Measurements from ENCODE around the gene KRT31.
"Not testable (repeated sequence)": the region's sequence is repeated elsewhere in the genome, so short reads cannot be mapped to it uniquely, and the experiment has no call there.

The KRT31 gene

DNA sequence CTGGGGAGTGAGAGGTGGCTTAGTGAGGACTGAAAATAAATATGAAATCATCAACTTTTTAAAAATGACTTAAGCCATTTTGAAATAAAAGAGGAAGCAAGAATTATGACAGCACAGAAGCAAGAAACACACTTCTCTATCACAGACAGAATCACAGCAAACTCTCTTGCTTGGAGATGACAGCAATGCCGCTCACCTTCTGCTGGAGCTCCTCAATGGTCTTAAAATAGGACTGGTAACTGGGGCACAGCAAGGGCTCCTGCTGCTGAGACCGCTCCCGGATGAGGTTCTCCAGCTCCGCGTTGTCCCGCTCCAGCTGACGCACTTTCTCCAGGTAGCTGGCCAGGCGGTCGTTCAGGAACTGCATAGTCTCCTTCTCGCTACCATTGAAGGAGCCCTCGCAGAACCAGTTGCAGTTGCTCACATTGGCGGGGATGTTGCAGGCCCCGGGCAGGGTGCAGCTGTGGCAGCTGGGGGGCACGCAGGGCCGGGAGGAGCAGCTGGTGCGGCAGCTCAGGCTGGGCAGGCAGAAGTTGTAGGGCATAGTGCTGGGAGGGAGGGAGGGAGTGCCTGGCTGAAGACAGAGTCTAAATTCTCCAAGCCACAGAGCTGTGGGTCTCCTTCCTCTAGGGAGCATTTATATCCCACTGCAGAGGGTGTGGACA, at the start of gene KRT31:
TSS of gene KRT31 (minus strand) at position 613 of the 665 bp plus-strand sequence. CDS start at position 544, 69 bp downstream.
- no peak for DNase-seq

GRCh38 chr17:41446806-41447205, 49.4 kb upstream of the KRT31 start:
- no peak for DNase-seq

DNA sequence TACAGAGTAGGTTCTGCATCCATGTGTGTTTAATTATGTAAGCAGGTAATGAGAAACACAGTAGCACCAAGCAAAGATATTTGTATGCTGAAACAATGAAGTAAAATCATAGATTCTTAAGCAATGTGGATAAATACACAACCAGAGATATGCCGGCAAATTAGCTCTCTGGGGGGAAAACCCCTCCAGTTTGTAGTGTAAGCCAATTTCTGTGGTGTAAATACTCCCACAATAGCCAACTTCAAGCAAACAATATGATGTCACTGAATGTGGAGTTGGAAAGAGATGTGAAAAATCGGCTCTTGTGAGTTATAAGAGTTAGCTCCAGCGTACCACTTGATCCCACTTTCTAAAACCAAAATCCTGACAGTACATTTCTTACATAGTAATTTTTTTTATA, 47.2 kb upstream of the KRT31 start:
- no peak for DNase-seq

DNA sequence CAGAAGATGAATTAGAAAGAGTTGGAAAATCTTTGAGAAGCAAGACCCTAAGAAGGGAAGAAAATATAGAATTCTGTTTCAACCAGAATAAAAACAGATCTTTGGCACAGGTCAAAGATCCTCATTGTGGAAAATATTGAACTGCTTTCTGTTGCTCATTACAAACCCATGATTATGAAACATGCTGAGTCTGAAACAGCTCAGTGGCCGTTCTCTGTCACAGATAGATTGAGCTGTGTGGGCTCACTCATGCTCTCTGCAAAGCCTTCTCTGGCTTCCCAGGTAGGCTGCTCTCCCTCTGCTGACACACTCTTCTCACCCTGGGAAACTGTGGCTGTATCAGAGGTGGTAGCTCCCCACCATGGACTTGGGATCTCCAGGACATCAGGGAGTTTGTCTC, 46.8 kb upstream of the KRT31 start:
- no peak for DNase-seq

DNA sequence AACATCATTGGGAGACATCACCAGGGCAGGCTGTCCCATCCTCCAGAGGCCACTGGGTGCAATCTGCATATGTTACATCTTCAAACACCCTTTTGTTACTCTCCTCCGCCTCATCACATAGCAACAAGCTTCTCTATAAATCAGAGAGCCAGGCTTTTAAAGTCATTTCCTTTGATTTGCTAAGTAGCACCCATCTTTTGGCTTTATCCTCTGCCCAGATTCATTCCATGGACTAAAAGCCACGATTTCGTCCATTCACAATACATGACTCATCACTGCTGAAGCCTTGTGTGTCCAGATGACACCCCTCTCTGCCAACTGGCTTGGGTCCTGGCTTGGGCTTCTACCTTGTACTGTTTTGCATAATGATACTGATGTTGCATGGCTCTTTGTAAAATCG, 45.3 kb upstream of the KRT31 start:
- DNase-seq = no peak

- no peak for DNase-seq
These were observed 43.2 kb upstream of the KRT31 start, which contains the start of gene KRT38 for GRCh38 chr17:41440531-41441033. Gene KRT38, minus strand, starts transcription at chr17:41440983. Its CDS starts 62 bp downstream, at chr17:41440921.

GRCh38 chr17:41439375-41439774, 42.0 kb upstream of the KRT31 start:
- DNase-seq = no peak

DNA sequence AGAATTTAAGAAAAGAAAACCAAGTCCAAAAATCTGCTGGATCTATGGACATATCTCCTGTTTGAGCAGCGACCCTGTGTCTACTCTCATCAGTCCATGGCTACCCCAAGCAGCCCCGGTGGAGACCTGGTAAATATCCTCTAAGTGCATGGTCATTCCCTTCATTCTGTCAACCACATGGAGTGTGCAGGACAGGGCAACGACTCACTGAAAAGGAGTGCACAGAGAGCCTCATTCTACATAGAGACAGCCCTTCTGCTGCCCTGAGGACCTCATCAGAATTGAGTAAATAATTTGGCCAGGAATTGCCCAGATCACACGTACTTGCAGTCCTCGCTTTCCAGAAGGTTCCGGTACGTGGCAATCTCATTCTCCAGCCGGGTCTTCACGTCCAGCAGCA, 40.4 kb upstream of the KRT31 start:
- no peak for DNase-seq

- DNase-seq = no peak
These were observed 39.8 kb upstream of the KRT31 start for GRCh38 chr17:41437254-41437653.

DNA sequence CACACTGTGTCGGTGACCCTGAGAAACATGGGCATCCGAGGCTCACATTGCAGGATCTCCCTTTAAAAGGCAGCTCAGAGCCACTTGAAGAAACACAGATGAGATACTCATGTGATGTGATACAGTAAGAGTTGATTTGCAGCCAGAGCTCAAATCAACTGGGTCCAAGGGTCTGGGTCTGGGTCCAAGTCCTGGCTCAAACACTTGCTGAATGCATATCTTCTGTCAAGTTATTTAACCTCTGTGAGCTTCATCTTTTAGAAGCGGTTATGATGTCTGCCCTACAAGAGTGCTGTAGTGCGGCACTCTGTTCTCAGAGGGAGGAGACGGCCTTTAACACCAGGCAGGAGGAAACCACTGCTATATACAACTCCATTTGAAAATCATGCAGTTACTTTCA, 37.0 kb upstream of the KRT31 start:
- DNase-seq = no peak

GRCh38 chr17:41434005-41434404, 36.6 kb upstream of the KRT31 start:
- DNase-seq = peak; percentile 96

GRCh38 chr17:41433586-41433985, 36.2 kb upstream of the KRT31 start:
- DNase-seq = peak; percentile 84

DNA sequence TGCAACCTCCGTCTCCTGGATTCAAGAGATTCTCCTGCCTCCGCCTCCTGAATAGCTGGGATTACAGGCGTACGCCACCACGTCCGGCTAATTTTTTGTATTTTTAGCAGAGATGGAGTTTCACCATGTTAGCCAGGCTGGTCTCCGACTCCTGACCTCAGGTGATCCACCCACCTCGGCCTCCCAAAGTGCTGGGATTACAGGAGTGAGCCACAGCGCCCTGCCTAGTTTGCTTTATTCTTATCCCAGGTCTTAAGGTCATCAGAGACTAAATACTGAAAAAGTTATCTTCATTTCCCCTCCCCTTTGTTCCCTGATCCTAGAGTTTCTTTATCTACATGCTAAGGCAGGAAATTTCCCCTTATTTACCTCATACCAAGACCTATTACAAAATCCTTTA, 33.0 kb upstream of the KRT31 start:
- not testable (repeated sequence) for DNase-seq

GRCh38 chr17:41429667-41430066, 32.3 kb upstream of the KRT31 start:
- no peak for DNase-seq

DNA sequence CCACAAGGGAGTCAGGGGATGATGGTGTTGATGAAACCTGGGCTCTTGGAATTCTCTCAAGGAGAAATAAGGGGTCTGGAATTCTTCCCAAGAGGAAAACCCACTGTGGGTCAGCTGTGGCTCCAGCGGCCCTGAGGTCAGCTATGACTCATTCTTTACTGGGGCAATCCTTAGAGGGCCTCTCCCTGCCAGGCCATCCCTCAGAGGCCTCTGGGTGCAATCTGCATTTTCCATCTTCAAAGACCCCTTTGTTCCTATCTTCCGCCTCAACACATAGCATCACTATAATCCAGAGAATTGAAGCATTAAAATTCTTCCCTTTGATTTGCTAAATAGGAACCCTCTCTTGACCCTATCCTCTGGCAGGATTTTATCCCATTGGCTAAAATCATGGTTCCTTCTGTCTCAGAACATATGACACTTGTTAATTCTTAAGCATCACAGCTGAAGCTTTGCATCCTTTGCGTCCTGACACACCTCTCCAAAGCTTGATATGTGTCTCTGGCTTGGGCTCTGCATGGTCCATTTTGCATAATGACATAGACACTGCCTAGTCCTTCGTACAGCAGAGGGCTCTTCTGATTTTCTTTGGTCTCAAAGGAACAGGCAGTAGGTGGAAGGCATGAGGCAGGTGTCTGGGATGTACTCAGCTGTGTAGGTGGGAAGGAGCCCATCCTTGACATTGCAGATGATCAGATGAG, 31.3 kb upstream of the KRT31 start:
- DNase-seq = no peak

GRCh38 chr17:41424111-41424635, 26.8 kb upstream of the KRT31 start, which contains the start of gene KRT37:
Gene KRT37, minus strand, starts transcription at chr17:41424585. Its CDS starts 62 bp downstream, at chr17:41424523.
- no peak for DNase-seq

DNA sequence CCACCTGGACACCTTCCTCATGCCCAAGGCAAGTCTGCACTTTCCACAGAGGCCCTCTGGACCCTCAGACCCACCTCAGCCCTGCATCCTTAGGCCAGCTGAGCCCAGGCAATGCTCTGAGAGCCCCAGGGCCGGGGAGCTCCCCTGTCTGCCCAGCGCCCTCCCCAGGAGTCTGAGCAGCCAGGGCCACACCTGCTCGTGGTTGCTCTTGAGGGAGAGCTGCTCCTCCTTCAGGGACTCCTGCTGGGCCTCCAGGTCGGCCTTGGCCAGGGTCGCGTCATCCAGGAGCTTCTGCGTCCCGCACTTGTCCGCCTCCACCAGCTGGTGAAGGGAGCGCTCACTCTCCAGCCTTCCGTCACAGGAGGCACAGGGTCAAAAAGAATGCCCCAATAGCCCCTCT, 25.2 kb upstream of the KRT31 start:
- not testable (repeated sequence) for DNase-seq

DNA sequence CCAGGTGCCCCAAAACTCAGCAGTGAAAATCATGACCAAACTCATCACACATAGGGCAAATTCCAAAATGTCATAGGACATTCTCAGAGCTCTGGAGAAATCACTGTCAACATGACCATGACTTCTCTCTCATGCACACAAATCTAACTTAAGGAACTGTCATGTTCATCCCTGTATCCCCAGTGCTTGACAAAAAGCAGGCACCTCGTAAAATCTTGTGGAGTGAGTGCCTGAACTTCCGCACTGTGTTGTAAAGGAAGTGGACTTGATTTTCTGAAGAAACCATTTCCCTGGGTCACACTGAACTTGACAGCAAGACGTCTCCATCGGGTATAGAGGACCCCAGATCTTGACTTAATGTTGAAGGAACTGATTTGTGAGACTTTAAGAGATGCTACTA, 24.2 kb upstream of the KRT31 start:
- no peak for DNase-seq

GRCh38 chr17:41421116-41421515, 23.7 kb upstream of the KRT31 start:
- no peak for DNase-seq

DNA sequence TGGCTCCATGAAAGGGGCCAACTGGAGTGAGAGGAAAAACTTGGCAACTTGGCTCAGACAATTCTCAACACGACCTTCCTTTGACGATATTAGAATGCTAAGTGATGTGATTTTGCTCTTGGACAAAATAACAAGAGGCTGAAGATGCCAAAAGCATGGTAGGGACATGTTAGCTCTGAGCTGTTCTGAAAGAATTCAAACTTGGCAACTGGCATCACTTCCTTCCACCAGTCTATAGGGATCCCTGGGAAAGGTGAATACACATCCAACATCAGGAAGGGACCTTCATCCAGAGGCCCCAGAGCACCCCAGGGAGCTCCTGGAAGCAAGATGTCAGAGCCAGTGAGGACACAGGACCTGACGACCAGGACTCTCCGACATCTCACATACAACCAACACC, 22.7 kb upstream of the KRT31 start:
- DNase-seq = no peak

DNA sequence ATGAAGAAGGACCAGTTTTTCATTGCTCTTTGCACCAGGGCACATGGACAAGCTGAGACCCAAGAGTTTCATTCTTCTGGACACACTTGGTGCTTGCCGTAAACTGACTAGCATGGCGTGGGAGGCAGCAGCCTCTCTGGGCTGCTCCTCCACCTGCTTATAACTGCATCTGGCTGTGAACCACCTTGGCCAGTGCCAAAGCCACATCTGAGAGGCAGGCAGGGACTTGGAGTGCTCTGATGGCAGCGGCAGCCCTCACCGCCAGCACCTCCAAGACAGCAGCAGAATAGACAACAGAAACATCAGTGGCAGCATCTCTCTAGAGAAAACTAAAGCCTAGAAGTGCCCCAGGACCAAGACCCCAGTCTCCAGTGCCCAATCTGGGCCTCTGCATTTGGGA, 22.3 kb upstream of the KRT31 start:
- peak; percentile 81 for DNase-seq

GRCh38 chr17:41418116-41418860, 20.9 kb upstream of the KRT31 start:
- peak; percentile 42 for DNase-seq

DNA sequence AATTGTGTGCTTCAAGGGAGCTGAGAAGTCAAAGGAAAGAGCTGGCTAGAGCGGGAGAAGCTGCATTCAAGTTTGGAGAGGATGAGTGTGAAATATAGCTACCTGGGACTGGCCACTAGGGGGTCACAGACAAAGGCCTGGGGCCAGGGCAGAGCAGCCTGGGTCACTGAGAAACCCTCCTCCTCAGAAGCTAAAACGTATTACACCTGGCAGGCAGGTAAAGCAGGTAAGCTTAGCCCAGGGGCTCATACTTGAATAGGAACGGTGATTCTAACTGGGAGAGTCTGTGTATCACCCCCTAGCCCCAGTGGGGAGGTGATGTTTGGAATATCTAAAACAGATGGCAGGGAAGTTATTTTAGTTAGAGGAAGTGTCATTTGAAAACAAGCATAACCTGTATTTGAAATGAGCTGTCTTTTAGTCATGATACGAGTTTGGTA, 20.2 kb upstream of the KRT31 start:
- DNase-seq = no peak

Data from DMS79 treated with DMSO at 0.1 percent for 48 hours (cell line).